Activated CD4-positive, alpha-beta memory T cell treated with anti-CD3 and anti-CD28 coated beads, Interleukin-2, amount 10 ng/mL, durations not matched to agents 7 days and 5 days (primary cell): ENCODE data around the gene TRMT44. TPM values are rescaled to one million over a fixed set of nuclear protein-coding genes. Genes with fewer than 3 reads are reported as not detected.
"Not testable (repeated sequence)": the region's sequence is repeated elsewhere in the genome, so short reads cannot be mapped to it uniquely, and the experiment has no call there.

Experiments used
- CTCF ChIA-PET: fragments of 350-600 bp; sonication (Branson Sonifier 250); formaldehyde crosslinking; loops from one replicate; lab custom pipeline; 2021; ENCODE audit warnings: antibody characterized with exemption, inconsistent platforms; lab: Charles Lee
- POLR2A ChIA-PET: fragments of 350-600 bp; sonication (Branson Sonifier 250); formaldehyde crosslinking; loops from one replicate; lab custom pipeline; 2021; ENCODE audit warnings: antibody characterized with exemption; lab: Charles Lee
- DNase-seq: peaks from one replicate; pipeline ENCODE4 v3.0.0-alpha.2; 2020
- H3K27ac Mint-ChIP-seq: one replicate; pipeline ENCODE4 v1.8.0; 2021; ENCODE audit warnings: mild to moderate bottlenecking, mixed read lengths
- H3K27me3 Mint-ChIP-seq: one replicate; pipeline ENCODE4 v1.8.0; 2021; ENCODE audit warnings: mixed read lengths
- H3K36me3 Mint-ChIP-seq: one replicate; pipeline ENCODE4 v1.8.0; 2021; ENCODE audit warnings: low read depth, mixed read lengths
- H3K4me1 Mint-ChIP-seq: one replicate; pipeline ENCODE4 v1.8.0; 2021; ENCODE audit warnings: mixed read lengths
- H3K4me3 Mint-ChIP-seq: one replicate; pipeline ENCODE4 v1.8.0; 2021; ENCODE audit warnings: mild to moderate bottlenecking, mixed read lengths
- H3K9me3 Mint-ChIP-seq: one replicate; pipeline ENCODE4 v1.8.0; 2021; ENCODE audit warnings: mixed read lengths
- total RNA-seq, 2 experiments: library from RNA; stranded (reverse); gene quantifications; one replicate each; pipeline ENCODE4 v1.2.3, GENCODE V29; 2021

TRMT44 gene
- total RNA-seq, 2 experiments from 2014 or later, result 15.7 to 17.8 TPM

DNA sequence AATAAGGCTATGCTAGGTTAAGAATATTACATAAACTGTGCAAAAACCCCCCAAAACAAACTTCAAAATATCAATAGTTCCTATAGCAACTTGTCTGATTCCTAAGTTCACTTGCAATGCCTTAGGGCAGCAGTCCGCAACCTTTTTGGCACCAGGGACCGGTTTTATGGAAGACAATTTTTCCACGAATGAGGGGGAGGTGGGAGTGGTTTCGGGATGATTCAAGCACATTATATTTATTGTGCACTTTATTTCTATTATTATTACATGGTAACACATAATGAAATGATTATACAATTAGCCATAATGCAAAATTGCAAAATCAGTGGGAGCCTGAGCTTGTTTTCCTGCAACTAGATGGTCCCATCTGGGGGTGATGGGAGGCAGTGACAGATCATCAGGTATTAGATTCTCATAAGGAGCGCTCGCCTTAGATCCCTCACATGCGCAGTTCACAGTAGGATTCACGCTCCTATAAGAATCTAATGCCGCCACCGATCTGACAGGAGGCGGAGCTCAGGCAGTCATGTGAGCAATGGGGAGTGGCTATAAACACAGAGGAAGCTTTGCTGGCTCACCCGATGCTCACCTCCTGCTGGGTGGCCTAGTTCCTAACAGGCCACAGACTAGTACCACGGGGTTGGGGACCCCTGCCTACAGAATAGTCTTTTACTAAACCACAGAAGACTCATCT is 39.8 kb upstream of the TRMT44 start:
- ChIA-PET CTCF (interaction anchor here (1.5 kb wide), 1 partner anchor 159 kb away, joined by 5 read pairs; no protein-coding TSS in a partner anchor), POLR2A (no interaction called here)
- DNase-seq, result no peak
- no peaks in the 10 kb centered on the region for H3K9me3 Mint-ChIP-seq
- H3K36me3 Mint-ChIP-seq, result no peaks in the 10 kb centered on the region
- peaks cover 4% of the 10 kb centered on the region for H3K4me1 Mint-ChIP-seq
- no peak overlapping the region for H3K27ac Mint-ChIP-seq
- H3K27me3 Mint-ChIP-seq, result no peaks in the 10 kb centered on the region
- H3K4me3 Mint-ChIP-seq, result no peak overlapping the region

DNA sequence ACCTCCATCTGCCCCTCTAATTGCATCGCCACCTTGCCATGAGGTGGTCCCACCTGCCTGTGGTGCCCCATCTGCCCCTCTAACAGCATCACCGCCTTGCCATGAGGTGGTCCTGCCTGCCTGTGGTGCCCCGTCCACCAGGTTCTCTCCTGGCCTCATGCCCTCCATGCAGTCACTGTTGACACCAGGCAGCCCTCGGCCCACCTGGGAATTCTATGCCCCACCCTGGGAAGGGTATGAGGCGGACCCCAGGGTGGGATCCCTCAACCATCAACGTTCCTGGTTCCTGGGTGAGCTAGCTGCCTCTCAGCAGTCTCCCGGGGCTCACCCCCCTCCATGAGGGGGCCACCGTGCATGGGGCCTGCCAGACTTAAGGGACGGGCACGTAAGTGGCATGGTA is 38.9 kb upstream of the TRMT44 start:
- H3K36me3 Mint-ChIP-seq, result no peaks in the 10 kb centered on the region
- H3K4me1 Mint-ChIP-seq, result no peaks in the 10 kb centered on the region
- ChIA-PET POLR2A (no interaction called here), CTCF (interaction anchor here (0.9 to 2.8 kb wide), 4 partner anchors 27 to 224 kb away, joined by 3 to 19 read pairs (median 4); no protein-coding TSS in a partner anchor)
- no peak for DNase-seq
- no peak overlapping the region for H3K27ac Mint-ChIP-seq
- no peak overlapping the region for H3K4me3 Mint-ChIP-seq
- H3K27me3 Mint-ChIP-seq, result no peaks in the 10 kb centered on the region
- H3K9me3 Mint-ChIP-seq, result no peaks in the 10 kb centered on the region

DNA sequence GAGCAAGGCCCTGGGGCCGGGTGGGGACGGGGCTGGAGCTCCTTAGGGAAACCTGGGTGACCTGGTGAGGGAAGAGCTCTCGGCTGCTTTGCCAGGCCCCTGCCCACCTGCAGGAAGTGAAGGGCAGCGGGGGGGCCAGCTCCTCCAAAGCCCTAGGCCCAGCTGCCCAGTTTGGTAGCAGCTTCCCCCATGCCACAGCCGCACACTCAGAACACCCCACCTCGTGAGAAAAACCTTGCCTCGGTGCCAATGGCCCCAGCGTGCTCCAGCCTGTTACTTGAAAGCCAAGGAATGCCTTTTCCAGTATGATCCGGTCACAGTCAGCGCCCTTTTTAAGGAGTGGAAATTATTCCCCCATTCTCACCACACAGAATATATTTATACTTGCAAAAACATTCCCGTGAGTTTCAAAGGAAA is 38.4 kb upstream of the TRMT44 start:
- Mint-ChIP-seq H3K27ac (no peak overlapping the region), H3K27me3 (no peaks in the 10 kb centered on the region)
- POLR2A ChIA-PET, result no interaction called here

DNA sequence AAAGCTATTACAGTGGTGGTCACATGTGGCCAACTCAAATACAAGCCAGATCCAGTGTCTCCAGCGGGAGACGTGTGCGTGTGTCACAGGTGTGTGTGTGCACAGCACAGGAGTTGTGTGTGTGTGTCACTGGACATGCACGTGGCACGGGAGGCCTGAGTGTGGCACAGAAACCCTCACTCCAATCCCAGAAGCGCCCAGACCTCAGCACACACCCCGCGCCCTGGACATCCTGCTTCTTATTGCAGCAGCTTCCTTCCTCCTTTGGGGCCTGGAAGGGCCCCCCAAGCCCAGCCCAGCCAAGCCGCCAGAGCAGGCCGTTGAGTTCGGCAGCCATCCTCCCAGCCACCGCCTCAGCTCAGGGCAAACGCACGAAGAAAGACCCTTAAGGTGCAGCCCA is 37.9 kb upstream of the TRMT44 start:
- Mint-ChIP-seq H3K27ac (no peak overlapping the region), H3K36me3 (no peaks in the 10 kb centered on the region), H3K4me1 (no peaks in the 10 kb centered on the region), H3K9me3 (no peaks in the 10 kb centered on the region), H3K4me3 (no peak overlapping the region), H3K27me3 (no peaks in the 10 kb centered on the region)
- CTCF ChIA-PET, result interaction anchor here (0.9 to 2.8 kb wide), 8 partner anchors 11 to 225 kb away, joined by 3 to 19 read pairs (median 6); no protein-coding TSS in a partner anchor
- DNase-seq, result no peak
- POLR2A ChIA-PET, result no interaction called here

More for the DNA sequence above, 38.4 kb upstream of the TRMT44 start:
- Mint-ChIP-seq H3K4me1 (no peaks in the 10 kb centered on the region), H3K36me3 (no peaks in the 10 kb centered on the region), H3K4me3 (no peak overlapping the region), H3K9me3 (no peaks in the 10 kb centered on the region)
- CTCF ChIA-PET, result interaction anchor here (0.9 to 2.8 kb wide), 7 partner anchors 10 to 225 kb away, joined by 3 to 19 read pairs (median 4); no protein-coding TSS in a partner anchor
- DNase-seq, result no peak

DNA sequence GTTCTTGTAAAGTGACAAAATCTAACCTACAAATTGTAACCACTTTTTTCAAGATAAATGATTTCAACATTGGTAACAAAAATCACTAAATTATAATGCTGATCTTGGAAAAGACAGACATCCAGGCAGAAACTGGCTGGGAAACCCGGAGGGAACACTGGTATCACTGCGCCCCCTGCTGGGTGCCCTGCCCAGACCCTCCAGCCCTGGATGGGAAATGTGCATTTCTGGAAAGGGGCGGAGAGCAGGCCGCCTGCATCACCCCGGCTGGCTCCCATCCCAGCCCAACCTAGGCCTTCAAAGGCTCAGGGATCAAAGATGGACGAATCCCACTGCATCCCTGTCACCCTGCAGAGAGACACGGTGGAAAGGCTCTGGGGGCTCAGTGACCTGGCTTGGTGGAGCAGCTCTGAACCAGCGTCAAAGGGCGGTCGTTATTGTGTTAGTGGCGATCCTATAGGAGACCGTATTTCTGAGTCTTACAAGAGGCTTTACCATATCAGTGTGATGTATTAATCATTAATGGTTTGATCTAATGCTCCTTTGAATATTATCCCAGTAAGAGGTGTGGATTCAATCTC is 37.3 kb upstream of the TRMT44 start:
- Mint-ChIP-seq H3K4me3 (no peak overlapping the region), H3K4me1 (no peaks in the 10 kb centered on the region), H3K9me3 (no peaks in the 10 kb centered on the region), H3K27me3 (no peaks in the 10 kb centered on the region), H3K36me3 (no peaks in the 10 kb centered on the region), H3K27ac (no peak overlapping the region)
- ChIA-PET POLR2A (no interaction called here), CTCF (interaction anchor here (0.6 to 2.8 kb wide), 8 partner anchors 11 to 226 kb away, joined by 3 to 19 read pairs (median 6); no protein-coding TSS in a partner anchor)
- peak; percentile 47 for DNase-seq

DNA sequence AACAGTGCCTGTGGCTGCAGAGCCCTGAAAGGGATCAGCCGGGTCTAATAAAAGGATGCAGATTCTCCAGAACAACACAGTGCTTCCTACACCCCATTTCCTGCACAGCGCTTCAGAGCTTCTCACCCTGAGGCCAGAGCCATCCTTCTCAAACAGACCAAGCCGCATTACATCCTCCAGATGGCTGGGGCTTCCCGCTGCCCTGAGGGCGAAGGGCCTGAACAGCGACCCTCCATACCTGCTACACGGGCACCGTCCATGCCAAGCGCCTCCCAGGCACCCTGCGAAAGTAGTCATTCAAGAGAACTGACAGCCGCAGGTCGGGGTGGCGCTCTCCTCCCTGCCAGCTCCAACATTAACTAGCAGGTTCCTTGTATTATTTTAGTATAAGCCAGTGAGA is 36.6 kb upstream of the TRMT44 start:
- Mint-ChIP-seq H3K9me3 (no peaks in the 10 kb centered on the region), H3K27me3 (no peaks in the 10 kb centered on the region), H3K4me1 (peaks cover 1% of the 10 kb centered on the region), H3K4me3 (no peak overlapping the region), H3K27ac (no peak overlapping the region), H3K36me3 (no peaks in the 10 kb centered on the region)
- no peak for DNase-seq
- ChIA-PET CTCF (interaction anchor here (0.6 to 2.8 kb wide), 4 partner anchors 14 to 227 kb away, joined by 5 to 19 read pairs (median 11); no protein-coding TSS in a partner anchor), POLR2A (no interaction called here)

GRCh38 chr4:8404791-8405515 is 35.6 kb upstream of the TRMT44 start:
- Mint-ChIP-seq H3K9me3 (no peaks in the 10 kb centered on the region), H3K4me1 (peaks cover 11% of the 10 kb centered on the region), H3K4me3 (no peak overlapping the region), H3K36me3 (no peaks in the 10 kb centered on the region), H3K27me3 (no peaks in the 10 kb centered on the region), H3K27ac (no peak overlapping the region)
- ChIA-PET POLR2A (no interaction called here), CTCF (no interaction called here)
- no peak for DNase-seq

- H3K4me1 Mint-ChIP-seq, result peaks cover 16% of the 10 kb centered on the region
- no peaks in the 10 kb centered on the region for H3K36me3 Mint-ChIP-seq
- no peak for DNase-seq
- no peaks in the 10 kb centered on the region for H3K9me3 Mint-ChIP-seq
- H3K27ac Mint-ChIP-seq, result no peak overlapping the region
- CTCF ChIA-PET, result no interaction called here
- no peak overlapping the region for H3K4me3 Mint-ChIP-seq
- H3K27me3 Mint-ChIP-seq, result no peaks in the 10 kb centered on the region
- POLR2A ChIA-PET, result no interaction called here
Observed at GRCh38 chr4:8405516-8405875, 35.1 kb upstream of the TRMT44 start.

DNA sequence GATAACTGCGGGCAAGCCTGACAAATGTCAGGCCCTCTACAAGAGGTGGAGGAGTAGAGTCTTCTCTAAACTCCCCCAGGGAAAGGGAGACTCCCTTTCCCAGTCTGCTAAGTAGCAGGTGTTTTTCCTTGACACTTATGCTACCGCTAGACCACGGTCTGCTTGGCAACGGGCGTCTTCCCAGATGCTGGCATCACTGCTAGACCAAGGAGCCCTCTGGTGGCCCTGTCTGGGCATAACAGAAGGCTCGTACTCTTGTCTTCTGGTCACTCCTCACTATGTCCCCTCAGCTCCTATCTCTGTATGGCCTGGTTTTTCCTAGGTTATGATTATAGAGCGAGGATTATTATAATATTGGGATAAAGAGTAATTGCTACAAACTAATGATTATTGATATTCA is 33.7 kb upstream of the TRMT44 start:
- H3K36me3 Mint-ChIP-seq, H3K4me3 Mint-ChIP-seq, H3K9me3 Mint-ChIP-seq, DNase-seq, H3K27me3 Mint-ChIP-seq, H3K27ac Mint-ChIP-seq: not testable (repeated sequence)
- ChIA-PET POLR2A (interaction anchor here (1.0 kb wide), 1 partner anchor 29 kb away, joined by 3 read pairs; no protein-coding TSS in a partner anchor), CTCF (interaction anchor here (1.6 to 2.1 kb wide), 2 partner anchors 165 to 230 kb away, joined by 5 to 7 read pairs; no protein-coding TSS in a partner anchor)
- peaks cover 25% of the 10 kb centered on the region for H3K4me1 Mint-ChIP-seq

GRCh38 chr4:8407316-8407715 is 33.3 kb upstream of the TRMT44 start:
- no peaks in the 10 kb centered on the region for H3K36me3 Mint-ChIP-seq
- no peaks in the 10 kb centered on the region for H3K27me3 Mint-ChIP-seq
- DNase-seq, result no peak
- CTCF ChIA-PET, result interaction anchor here (1.6 to 2.1 kb wide), 2 partner anchors 165 to 231 kb away, joined by 5 to 7 read pairs; no protein-coding TSS in a partner anchor
- peak overlapping the region; percentile 3 for H3K27ac Mint-ChIP-seq
- no peaks in the 10 kb centered on the region for H3K9me3 Mint-ChIP-seq
- peaks cover 27% of the 10 kb centered on the region for H3K4me1 Mint-ChIP-seq
- no peak overlapping the region for H3K4me3 Mint-ChIP-seq
- POLR2A ChIA-PET, result interaction anchor here (0.8 to 1.0 kb wide), 2 partner anchors 12 to 28 kb away, joined by 3 read pairs; no protein-coding TSS in a partner anchor

- H3K27me3 Mint-ChIP-seq, result no peaks in the 10 kb centered on the region
- DNase-seq, result no peak
- H3K36me3 Mint-ChIP-seq, result no peaks in the 10 kb centered on the region
- ChIA-PET POLR2A (interaction anchor here (0.8 to 2.6 kb wide), 3 partner anchors 12 to 33 kb away, joined by 3 to 9 read pairs (median 3); partner anchors contain the start of genes ACOX3 and TRMT44), CTCF (interaction anchor here (1.6 to 2.1 kb wide), 2 partner anchors 165 to 231 kb away, joined by 5 to 7 read pairs; no protein-coding TSS in a partner anchor)
- H3K4me1 Mint-ChIP-seq, result peaks cover 29% of the 10 kb centered on the region
- H3K4me3 Mint-ChIP-seq, result no peak overlapping the region
- peak overlapping the region; percentile 3 for H3K27ac Mint-ChIP-seq
- no peaks in the 10 kb centered on the region for H3K9me3 Mint-ChIP-seq
Observed at GRCh38 chr4:8407756-8408155, 32.8 kb upstream of the TRMT44 start.

DNA sequence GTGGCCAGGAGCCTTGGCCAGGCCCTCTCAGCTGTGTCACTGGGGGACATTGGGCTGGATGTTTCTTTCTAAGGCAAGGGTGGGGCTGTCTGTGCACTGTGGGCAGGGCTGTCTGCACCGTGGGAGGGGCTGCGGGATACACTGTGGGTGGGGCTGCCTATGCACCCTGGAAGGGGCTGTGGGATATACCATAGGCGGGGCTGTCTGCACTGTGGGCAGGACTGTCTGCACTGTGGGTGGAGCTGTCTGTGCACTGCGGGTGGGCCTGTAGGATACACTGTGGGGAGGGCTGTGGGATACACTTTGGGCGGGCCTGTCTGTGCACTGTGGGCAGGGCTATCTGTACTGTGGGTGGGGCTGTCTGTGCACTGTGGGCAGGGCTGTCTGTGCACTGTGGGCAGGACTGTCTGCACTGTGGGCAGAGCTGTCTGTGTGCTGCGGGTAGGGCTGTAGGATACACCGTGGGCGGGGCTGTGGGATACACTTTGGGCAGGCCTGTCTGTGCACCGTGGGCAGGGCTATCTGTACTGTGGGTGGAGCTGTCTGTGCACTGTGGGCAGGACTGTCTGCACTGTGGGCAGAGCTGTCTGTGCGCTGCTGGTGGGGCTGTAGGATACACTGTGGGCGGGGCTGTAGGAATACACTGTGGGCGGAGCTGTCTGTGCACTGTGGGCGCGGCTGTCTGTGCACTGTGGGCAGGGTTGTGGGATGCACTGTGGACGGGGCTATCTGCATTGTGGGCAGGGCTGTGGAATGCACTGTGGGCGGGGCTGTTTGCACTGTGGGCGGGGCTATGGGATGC is 31.1 kb upstream of the TRMT44 start:
- H3K4me1 Mint-ChIP-seq, result peaks cover 39% of the 10 kb centered on the region
- H3K9me3 Mint-ChIP-seq, result no peaks in the 10 kb centered on the region
- no peak overlapping the region for H3K4me3 Mint-ChIP-seq
- no peaks in the 10 kb centered on the region for H3K27me3 Mint-ChIP-seq
- ChIA-PET POLR2A (interaction anchor here (0.7 to 2.6 kb wide), 6 partner anchors 11 to 1277 kb away, joined by 3 to 9 read pairs (median 5); partner anchors contain the start of genes ACOX3 and TRMT44), CTCF (interaction anchor here (0.8 to 1.7 kb wide), 6 partner anchors 19 to 251 kb away, joined by 3 to 8 read pairs (median 4); partner anchors contain the start of genes ABLIM2 and SH3TC1)
- peaks cover 6% of the 10 kb centered on the region for H3K36me3 Mint-ChIP-seq
- DNase-seq, result peak; percentile 84
- H3K27ac Mint-ChIP-seq, result peak overlapping the region; percentile 66
